ENCODE data around the gene PDLIM5.
"Not testable (repeated sequence)": the region's sequence is repeated elsewhere in the genome, so short reads cannot be mapped to it uniquely, and the experiment has no call there.

Gene PDLIM5

DNA sequence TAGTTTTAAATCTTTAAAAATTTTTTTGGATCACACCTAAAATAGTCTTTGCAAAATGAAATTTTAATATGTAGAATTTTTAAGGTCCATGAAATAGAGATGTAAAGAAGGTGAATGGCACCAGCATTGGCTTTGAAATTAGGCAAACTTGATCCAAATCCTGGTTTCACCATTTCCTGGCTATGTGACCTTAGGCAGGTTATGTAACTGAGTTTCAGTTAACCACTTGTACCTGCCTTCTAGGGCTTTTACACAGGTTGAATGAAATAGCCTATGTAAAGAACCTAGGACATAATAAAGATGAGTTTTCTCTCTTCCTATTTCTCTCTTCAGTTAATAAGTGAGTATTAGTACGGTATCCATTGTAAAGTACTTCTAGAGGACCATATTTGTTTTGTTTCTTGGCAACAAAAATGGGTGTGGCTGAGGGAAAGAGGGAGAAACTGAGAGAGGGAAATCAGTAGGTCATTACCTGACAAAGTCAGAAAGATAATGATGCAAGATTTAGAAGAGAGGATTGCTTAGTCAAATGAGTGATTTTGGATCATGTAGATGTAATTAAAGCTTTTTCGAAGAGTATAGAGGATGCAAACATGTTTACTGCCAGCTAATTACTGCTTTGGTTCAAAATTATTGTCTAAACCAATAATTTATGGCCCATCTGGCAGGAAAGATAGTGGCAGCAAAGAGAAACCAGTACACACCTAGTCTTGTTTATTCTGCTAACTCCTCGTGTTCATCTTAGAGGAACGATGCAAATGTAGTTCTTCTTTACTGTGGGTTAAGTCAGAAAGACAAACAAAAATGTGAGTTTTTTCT lies 81.9 kb downstream of the PDLIM5 start:
- no peak for DNase-seq

DNA sequence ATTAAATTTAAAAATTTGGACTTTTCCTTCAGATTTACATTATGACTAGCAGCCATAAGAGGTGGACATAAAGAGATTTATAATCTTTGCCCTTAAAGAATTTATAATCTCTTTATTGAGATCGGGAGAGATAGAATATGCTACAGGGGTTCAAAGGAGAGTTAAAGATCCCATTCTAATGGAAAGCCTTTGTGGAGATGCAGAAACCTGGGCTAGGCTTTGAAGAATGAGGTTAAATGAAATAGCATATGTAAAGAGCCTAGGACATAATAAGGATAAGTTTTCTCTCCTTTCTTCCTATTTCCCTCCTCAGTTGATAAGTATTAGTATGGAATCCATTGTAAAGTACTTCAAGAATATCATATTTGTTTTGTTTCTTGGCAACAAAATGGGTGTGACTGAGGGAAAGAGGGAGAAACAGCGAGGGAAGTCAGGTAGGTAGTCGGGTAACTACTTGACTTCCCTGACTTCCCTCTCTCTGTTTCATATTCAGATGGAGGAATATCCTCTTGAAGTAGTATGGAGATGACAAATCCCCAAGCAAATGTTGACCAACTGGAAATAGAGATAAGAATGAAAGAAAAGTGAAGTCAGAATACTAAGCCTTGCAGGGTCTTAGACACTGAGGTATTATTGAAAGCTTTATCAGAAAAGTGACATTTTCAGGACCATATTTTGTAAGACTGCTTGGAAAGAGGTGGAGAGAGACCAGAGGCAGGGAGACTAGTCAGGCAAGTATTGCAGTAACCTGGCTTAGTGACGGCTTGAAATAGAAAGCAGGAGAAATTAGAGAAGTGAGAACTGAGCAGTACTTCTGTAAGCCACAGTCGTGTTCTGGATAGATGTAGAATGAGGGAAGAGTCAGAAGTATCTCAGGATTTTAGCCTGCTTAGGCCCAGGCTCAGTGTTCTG lies 82.9 kb downstream of the PDLIM5 start:
- no peak for DNase-seq

DNA sequence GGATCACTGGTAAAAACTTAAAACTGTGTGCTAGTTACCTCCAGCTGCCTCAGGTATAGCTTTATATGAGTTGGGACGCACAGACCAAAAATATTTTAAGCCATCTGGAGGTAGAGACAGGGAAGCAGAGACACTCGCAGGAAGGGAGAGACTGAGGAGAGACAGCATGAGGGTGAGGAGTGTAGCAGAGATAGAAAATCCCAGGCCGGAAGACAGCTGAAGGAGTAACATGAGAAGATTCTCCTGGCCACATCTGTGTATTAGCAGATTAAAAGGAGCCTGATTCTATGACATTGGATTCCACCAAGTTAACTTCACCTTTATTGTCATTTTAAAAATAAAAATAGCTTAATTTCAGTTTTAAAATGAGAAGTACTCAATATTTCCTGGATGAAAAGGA lies 84.3 kb downstream of the PDLIM5 start:
- no peak for DNase-seq

DNA sequence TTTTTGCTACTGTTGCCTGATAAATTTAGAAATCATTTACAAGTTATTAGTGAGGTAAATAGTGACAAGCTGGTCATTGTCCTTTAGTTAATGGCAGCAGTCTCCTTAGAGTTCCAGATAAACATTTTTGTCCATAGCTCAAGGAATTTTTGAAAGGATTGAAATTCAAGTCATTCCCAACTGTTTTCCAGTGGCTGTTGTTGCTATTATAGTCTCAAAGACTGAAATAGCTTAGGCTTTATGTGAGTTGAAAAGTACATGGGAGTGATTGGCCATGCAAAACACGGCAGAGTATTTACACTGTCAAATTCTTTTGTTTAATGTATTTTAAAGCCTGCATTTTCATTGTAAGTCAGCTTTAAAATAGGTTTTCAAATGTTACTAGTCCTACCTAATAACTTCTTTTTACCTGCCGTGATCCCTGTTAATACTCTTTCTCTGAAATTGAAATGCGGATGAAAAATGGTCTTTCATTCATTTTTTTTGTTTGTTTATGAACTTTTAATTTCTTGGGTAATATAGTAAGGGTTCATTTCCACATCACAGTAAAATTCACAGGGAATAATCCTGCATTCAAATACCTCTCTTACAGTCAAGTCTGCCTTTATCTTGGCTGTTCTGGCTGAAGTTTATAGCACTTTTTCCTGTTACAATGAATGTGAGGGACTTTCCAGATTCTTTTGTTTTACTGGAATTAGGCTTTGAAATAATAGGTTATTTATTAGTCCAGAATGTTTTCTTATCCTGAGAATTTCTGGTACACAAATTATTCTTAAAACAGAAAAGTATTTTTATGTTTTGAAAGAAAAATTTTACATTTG lies 85.1 kb downstream of the PDLIM5 start:
- no peak for DNase-seq

DNA sequence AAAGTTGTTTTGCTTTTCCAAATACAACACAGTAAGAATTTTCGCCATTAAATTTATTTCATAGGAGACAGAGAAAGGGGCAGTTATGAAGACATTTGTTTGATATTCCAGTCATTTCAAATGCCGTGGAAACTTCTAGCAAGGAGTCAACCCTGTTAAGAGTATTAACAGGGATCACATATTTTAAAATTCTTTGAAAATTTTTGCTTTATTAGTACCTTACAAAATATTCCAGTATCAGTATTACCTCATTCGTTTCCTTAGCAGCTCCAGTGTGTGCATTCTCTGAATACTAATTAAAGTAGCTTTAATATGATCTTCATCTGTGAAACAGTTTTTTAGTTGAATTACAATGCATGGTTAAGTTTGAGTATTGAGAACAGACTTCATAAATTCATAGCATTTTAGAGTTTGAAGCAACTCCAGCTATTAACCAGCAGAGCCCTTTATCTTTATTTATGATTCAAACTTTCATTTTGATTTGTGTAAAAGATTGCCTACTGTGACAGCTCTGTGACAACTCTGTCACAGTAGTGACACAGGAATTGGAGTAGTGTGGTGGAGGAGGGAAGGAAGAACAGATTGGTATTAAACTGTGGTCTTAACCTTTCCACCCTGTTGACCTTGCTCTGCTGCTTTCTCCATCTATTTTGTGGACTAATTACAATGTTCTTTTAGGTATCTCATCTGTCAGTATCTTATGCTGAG lies 86.3 kb downstream of the PDLIM5 start:
- DNase-seq, result no peak

DNA sequence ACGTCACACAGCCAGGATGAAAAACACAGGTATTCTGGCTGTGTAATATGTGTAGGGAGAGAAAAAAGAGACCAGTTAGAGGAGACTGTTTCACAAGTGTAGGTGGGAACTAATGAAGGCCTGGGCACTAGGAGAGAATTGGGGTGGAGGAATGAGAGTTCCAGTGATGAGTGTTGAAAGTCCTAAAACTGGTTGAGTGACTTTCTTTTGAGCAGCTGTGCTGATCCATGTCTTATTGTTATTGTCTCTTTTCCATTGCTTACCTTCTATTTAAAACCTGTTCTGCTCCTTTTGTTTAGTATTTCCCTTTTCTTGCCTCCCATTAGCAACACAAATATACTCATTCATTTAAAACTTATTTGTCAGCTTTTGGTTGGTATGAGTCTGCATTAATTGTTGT lies 88.7 kb downstream of the PDLIM5 start:
- no peak for DNase-seq

DNA sequence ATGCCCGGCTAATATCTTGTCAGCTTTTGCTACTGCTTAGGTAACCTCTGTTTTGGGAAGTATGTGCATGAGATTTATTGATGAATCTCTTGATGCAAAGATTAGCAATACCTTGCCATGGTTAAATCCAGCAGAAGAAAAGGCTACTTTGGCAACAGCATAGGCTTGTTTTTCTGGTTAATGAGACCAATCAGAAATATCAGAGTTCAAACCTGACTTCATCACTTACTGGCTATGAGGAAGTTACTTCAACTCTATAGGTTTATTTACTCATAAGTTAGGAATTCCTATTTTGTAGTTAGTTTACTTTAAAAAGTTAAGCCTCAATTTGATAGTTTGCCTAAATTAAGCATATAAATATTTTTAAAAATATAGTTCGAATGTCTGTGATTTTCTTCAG lies 93.1 kb downstream of the PDLIM5 start:
- no peak for DNase-seq

DNA sequence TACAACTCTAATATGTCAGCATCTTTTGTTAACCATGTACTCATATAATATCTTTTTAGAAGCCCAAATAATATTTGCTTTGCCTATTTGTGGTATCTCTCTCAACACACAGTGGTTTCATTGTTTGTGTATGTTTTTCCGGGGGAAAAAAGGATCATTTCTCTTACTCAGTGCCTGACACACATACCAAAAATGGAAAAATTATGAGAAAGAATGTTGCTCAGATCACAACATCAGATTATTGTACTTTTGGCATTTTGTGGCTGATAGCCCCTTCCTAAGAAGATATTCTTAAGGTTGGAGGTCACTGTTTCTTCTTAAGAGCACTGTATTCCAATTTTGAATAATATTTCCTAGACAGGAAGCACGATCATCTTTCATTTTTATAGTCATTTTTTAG lies 93.6 kb downstream of the PDLIM5 start:
- DNase-seq, result no peak

DNA sequence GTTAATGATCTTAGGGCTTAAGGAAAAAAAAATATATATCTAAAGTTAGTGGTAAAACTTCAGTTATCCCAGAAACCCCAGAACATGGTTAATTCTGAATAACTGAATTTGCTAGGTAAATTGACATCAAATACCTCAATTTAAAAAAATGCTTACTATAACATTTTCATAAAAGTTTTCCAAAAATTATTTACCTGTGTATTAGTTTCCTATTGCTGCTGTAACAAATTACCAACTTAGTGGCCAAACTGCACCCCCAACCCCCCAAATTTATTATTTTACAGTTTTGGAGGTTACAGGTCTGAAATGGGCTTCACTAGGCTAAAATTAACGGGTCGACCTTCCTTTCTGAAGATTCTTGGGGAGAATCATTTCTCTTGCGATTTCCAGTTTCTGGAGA lies 95.2 kb downstream of the PDLIM5 start:
- no peak for DNase-seq

DNA sequence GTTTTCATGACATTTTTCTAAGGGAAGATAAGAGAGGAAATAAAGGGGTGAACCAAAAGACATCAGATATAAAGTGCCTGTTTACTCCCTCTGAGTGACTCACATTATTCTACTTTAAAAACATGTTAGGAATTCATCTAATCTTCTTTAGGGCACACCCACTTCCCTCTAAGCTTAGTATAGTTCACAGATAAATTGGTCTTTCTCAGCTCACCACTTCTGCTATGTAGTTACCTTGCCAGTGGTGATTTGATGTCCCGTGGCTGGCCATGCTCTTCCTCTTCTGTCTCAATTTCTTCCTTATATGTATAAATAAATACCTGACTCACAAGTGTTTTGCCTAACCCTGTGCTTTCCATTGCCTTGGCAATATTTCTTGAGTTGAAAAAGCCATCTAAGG lies 96.8 kb downstream of the PDLIM5 start:
- no peak for DNase-seq

DNA sequence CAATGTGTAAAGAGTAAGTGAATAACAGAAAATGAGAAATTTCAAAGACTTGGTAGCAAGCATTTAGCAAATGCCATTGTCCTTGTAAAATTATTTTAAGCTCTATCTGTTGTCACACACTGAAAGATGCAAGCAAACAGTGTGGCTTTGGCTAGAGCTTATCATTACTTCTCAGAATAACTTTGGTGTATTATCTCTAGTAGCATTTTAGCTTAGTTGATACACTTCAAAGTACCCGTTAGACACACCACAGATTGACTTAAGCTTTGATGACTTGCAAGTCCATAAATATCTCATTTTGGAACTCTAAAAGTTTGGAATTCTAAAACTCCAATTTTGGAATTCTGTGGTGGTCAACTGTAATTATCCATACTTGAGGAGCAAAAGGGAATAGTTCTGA lies 98.6 kb downstream of the PDLIM5 start:
- DNase-seq, result no peak

DNA sequence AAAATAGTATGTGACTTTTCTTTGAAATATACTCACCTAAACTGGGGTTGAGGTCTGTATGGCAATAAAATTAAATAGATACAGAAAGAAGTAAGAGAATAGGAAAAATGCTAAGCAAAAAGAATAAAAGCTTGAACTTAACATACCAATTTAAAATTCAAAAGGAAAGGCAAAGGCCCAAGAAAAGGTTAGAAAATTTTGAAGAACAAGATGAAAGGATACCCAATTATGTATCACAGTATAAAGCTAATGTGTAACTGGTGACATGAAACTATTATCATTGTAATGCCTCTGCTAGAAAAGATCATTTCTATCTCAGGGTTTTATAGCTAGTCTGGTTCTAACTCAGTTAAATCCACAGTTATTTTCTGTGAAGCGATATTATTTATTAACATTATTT lies 99.1 kb downstream of the PDLIM5 start:
- no peak for DNase-seq

DNA sequence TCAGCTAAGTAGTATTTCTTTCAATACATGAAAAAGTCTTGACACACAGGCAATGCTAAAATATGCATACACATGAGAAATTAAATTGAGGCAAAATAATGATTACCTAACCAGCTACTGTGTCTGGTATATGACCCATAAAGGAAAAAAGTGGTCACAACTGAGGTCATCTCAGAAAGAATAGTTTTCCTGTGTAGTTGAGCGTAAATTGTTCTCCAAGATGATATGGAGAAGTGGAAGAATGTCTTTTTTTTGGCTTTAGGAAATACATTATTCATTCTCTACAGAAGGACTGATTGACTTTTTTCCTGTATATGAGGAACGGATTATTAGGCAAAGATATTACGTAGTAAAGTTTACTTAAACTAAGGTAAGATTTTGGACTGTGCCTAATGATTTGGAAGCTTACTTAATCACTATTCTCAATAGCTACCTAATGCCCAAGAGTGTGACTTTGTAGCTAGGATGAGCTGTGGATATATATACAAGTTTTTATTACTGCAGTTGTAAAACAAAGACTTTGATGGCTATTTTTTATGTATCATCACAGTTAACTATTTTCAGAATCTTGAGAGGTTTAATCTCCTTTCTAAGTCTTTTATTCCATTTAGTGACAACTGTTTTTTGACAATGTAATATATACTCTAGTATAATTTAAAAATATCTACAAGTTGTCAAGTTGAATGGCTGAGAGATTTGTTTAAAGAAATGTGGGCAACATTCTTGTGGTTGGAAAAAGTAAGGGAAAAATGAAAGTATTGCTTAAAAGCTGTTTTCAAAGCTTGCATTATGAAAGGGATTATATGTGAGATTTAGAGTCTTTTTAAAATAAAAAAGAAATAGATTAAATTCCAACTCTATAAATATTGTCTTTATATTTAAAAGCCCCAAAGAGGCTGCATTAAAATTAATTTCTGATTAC lies 100.2 kb downstream of the PDLIM5 start:
- no peak for DNase-seq

DNA sequence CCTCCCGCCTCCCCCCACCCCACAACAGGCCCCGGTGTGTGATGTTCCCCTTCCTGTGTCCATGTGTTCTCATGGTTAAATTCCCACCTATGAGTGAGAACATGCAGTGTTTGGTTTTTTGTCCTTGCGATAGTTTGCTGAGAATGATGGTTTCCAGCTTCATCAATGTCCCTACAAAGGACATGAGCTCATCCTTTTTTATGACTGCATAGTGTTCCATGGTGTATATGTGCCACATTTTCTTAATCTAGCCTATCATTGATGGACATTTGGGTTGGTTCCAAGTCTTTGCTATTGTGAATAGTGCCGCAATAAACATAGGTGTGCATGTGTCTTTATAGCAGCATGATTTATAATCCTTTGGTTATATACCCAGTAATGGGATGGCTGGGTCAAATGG lies 104.3 kb downstream of the PDLIM5 start:
- not testable (repeated sequence) for DNase-seq

DNA sequence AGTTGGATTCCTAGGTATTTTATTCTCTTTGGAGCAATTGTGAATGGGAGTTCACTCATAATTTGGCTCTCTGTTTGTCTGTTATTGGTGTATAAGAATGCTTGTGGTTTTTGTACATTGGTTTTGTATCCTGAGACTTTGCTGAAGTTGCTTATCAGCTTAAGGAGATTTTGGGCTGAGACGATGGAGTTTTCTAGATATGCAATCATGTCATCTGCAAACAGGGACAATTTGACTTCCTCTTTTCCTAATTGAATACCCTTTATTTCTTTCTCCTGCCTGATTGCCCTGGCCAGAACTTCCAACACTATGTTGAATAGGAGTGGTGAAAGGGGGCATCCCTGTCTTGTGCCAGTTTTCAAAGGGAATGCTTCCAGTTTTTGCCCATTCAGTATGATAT lies 105.9 kb downstream of the PDLIM5 start:
- not testable (repeated sequence) for DNase-seq

DNA sequence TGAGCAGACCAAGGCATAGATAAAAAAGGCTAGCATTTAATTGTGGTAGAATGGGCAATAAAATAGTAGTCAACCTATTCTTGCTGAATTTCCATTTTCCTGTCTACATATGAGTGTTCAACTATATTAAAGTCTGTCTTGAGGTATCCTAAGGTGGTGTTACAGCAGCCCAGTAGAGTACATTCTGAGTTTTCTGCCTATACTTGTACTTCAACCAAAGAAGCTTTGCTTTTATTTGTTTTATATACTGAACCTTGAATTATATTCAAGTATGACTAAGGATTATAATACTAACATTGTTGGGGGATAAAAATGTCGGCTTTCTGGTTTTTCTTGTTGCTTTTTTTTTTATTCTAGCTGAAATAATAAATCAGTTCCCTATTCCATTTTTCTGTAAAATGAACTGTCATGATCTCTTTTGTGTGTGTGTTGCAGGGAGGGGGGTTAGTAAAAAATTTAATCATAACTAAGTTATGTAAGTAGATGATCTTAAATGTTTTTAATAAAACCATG lies 106.7 kb downstream of the PDLIM5 start:
- DNase-seq, result no peak

DNA sequence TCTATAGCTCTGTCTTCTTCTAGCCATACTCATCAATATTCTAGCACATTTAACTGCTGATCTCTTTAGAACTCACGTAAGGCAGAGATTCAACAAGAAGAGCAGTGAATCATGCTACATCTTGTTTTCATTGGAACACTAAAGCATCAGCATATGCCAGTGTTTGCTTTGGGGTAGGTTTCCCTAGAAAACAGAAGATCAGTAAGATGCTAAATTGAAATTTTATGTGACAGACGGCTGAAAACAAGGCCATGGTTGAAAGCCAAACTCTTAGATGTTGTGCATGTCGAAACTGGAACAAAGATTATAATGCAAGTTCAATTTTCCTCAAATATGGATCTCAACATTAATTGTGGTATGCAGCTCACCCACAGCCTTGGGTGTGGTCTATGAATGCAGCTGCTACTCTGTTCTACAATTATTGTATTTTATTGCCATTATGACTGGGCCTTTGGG lies 107.6 kb downstream of the PDLIM5 start:
- no peak for DNase-seq

DNA sequence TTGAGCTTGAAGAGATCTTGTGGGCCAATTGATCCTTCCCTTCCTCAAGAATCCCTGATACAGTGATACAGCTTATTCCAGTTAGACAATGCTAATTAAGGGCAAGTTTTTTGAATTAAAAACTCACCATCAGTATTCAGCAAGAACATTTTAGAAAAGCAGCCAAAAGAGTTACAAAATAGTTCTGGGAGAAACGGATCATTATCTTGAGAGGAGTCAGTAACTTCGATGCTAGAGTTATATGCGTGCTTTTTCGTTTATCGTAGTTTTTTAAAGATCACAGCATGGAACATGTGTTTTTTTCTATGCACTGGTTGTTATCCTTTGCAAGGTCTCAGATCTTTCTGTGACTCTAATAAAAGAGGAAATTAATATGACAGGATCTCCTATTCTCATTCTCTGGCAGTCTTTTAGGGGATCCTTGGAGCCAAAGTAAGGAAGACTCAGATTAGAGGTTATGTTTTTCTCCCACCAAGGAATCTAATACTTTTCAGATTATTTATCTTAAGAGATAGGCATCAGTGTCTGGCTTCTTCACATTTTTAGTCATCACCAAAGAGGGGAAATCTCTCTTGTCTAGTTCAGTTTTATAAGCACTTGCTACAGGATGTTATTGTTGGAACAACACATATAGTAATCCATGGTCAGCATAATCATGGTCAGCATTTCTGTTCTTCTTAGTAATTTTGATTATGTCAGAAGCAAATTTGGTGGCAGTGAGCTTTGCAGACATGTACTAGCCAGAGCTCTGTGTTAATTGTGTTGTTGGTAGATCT lies 109.7 kb downstream of the PDLIM5 start:
- no peak for DNase-seq

DNA sequence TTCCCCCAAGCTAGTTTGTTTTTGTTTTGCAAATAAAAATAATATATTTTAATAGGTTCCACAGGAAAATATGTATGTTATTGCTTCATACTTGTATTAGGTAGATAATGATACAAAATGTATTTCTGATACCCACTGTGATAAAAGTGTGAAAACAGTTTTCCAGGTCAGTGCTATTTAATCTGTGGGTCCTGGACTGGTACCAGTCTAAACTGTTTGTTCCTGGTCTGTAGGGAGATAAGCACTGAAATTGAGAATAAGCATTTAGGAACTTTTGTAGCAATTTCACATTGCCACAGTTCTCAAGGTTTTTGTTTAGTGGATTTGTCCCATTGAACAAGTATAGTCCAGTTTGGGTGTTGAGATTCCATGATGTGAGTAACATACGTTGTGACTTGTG lies 110.5 kb downstream of the PDLIM5 start:
- no peak for DNase-seq

DNA sequence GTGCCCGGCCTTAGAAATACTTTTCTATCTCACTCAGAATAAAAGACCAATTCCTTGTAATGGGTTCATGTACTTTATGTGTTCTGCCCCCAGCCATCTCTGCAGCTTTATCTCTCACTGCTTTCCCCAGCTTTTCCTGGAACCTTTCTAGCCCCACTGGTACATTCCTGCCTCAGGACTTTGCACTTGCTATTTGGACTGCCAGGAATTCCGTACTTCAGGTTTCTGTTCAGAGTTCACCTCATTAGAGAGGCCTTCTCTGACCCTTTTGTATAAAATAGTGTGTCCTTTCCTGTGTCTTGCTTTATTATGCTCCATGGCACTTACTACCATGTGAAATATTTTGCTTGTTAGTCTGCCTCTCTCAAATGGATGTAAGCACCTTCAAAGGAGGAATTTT lies 112.5 kb downstream of the PDLIM5 start:
- no peak for DNase-seq

Measured in activated CD8-positive, alpha-beta memory T cell treated with anti-CD3 and anti-CD28 coated beads, Interleukin-2, amount 50 U/mL, for 48 hours (primary cell).